GM18951 (cell line): Measurements from ENCODE around the gene FAM110D.
A peak's percentile ranks its signal among the peaks of the same experiment; 100 is the strongest.

ENCODE experiments used
- POLR2A ChIP-seq: IDR thresholded peaks from 4 replicates; pipeline ENCODE4 v1.6.1; 2011; ENCODE audit warnings: mild to moderate bottlenecking; ENCODE audit not compliant: insufficient read length, insufficient read depth; ENCODE audit errors: extremely low read depth
- in situ Hi-C: fragments of 300-500 bp; cut with MboI; formaldehyde crosslinking; loops from one replicate; pipeline ENCODE4 v1.12.0; 2022; ENCODE audit warnings: low sequenced_read_pairs, mixed read lengths, inconsistent platforms; ENCODE audit not compliant: unreplicated experiment

Gene FAM110D

DNA sequence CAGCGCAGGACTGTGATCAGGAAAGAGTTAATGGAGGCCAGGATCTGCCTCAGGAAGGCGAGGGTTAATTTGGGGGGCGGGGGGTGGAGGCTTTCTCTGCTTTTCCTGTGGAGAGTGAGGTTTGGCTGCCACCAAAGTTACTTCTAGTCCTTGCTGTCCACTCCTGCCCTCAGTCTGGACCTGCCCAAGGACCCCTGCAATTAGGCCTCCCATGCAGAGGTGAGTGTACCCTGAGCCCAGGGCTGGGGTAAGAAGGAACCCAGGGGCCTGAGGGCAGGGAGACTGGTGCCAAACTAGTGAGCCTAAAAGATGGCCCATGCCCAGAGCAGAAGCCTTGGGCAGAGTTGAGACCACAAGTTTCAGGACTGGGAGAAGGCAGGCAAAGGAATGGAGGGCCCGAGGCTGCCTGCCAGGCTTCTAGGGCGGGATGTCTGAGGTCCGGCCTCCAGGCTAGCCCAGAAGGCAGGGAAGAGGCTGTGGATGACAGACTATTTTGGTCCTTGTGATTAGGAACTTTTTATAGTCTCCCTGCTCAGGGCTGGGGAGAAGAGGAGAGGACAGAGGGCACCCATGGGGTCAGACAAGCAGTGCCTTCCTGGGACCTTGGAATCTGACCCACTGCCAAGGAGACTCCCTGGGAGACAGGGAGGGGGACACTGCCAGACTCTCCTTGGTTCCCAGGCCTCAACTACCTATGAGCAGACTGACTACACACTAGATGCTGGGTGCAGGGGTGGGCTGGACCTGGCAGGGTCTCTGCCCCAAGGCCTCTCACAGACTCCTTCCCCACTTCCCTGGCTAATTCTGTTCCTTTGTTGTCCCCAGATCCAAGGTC, at the start of gene FAM110D:
TSS of gene FAM110D (plus strand) at position 172 of the 835 bp plus-strand sequence. CDS start 2,213 bp downstream, outside the sequence.
- in situ Hi-C loops, result no loop called here
- no peak for TF ChIP-seq POLR2A

- no peak for TF ChIP-seq POLR2A
- in situ Hi-C loops, result loop anchor here (5.0 kb wide), 1 partner anchor 38 kb away; no protein-coding TSS in a partner anchor
These were observed 49.4 kb upstream of the FAM110D start for GRCh38 chr1:26109229-26110164.

DNA sequence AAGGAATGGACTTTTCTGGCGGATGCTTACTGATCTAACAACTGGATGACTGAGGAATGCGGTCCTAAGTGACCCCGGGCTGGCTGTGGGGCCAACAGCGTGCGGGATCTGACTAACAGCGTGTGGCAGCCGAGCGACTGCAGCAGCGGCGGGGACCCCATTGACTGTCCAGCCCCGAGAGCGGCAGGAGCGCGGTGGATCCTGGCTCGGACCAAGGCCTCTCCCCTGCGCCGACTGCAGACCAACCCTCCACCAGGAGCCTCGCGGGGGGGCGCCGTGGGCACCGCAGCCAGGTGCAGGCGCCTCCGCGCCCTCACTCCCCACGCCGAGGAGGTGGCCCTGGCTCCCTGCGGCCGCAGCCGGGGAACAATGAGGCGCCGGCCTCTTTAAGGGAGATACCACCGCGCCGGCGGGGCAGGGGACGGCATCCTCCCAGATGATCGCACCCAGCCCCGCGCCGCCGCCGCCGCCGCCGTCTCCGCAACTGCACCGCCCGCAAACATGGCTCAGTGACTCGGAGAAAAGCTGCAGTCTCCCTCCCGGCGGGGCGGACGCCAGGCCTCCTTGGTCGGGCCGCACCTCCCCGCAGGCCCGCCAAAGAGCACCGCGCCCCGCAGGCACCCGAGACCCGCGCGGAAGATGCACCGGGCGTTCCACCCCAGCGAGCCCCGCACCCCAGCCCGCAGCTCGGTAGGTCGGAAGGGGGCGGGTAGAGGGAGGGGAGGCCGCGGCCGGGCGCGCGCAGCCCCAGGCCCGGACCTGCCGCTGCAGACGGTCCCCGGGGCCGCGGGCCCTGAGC, 47.9 kb upstream of the FAM110D start:
- in situ Hi-C loops, result no loop called here
- TF ChIP-seq POLR2A, result peak; percentile 61

DNA sequence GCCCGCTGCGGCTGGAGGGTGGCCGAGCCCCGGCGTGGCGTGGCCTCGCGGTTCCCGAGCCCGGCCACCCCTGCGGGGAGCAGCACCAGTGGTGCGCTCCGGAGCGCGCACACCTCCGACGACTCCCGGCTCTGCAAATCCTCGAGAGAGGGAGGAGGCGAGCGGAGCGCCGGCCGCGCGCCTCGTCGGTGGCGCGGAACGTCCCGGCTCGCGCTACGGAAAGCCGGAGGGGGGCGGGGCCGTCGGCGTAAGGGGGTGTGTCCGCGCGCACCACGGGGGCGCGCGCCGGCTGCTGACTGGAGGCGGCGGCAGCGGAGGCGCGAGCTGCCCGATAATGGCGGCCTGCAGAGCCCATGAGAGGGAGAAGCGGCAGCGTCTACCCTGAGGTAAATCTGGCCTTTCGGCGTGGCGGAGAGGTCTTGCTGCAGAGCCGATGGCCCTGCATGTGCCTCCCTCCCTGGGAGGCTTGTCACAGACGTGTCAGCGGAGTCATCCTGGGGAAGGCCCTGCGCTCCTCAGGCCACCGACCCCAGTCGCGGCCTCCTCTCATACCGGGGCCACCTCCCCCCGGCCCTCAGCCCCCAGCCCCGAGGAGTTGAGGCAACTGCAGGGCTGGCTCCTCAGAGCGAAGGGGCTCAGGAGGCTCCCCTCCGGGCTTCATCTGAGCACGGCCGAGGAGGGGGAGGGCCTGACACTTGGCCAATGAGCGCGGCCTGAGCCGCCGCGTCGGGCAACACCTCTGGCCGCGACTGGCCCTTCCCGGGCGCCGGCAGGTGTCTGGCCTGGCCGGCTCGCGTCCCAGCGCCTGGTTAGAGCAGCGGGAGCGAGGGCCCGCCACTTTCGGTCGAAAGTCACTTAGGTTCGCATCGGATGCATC, 47.1 kb upstream of the FAM110D start, which contains the start of gene PDIK1L:
TSS of gene PDIK1L (plus strand) at position 295 of the 877 bp plus-strand sequence. CDS start 2,485 bp downstream, outside the sequence.
- TF ChIP-seq POLR2A, result peak; percentile 67
- in situ Hi-C loops, result no loop called here

DNA sequence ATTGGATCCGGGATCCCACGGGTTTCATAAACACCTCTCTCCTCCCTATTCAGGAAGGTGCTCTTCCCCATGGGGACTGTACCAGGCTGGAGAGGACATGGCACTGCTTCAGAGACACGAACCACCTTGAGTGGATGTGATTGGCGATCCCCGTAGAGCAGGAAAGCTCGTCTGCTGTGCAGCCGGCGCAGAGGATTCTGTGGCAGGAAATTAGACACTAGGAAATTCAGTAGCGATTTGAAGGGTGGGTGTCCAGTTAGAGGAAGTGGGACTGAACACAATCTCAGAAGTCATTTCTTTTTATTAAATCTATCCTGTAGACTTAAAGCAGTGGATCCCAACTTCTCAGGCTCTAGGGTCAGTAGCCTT, 46.5 kb upstream of the FAM110D start:
- TF ChIP-seq POLR2A, result peak; percentile 35

DNA sequence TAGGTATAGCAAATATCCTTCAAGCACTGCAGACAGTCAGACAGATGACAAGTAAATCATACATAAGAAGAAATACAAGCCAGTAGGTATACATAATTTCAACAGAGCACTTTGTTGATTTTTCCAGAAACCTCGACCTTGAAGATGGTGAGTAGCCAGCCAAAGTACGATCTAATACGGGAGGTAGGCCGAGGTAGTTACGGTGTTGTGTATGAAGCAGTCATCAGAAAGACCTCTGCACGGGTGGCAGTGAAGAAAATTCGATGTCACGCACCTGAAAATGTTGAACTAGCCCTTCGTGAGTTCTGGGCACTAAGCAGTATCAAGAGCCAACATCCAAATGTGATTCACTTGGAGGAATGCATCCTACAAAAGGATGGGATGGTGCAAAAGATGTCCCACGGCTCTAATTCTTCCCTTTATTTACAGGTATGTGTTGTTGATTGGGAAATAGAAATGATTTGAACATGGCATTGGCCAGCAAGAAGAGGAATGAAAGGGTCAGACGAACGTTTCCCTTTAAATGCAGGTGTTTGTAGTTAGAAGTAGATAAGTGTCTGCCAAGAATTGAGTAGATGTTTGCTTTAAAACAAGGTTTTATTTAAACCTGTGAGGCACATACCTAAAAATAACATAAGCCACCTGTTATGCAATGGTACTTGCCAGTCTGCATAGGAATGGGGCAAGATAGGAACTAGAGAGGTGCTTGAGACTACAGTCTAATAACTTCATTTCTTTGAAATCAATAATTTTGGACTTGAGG, 44.5 kb upstream of the FAM110D start:
- in situ Hi-C loops, result no loop called here
- TF ChIP-seq POLR2A, result no peak

More for the DNA sequence above, 46.5 kb upstream of the FAM110D start:
- in situ Hi-C loops, result no loop called here

GRCh38 chr1:26119892-26120608, 38.8 kb upstream of the FAM110D start:
- in situ Hi-C loops, result no loop called here
- TF ChIP-seq POLR2A, result no peak

GRCh38 chr1:26121854-26122773, 36.8 kb upstream of the FAM110D start:
- in situ Hi-C loops, result no loop called here
- TF ChIP-seq POLR2A, result no peak

DNA sequence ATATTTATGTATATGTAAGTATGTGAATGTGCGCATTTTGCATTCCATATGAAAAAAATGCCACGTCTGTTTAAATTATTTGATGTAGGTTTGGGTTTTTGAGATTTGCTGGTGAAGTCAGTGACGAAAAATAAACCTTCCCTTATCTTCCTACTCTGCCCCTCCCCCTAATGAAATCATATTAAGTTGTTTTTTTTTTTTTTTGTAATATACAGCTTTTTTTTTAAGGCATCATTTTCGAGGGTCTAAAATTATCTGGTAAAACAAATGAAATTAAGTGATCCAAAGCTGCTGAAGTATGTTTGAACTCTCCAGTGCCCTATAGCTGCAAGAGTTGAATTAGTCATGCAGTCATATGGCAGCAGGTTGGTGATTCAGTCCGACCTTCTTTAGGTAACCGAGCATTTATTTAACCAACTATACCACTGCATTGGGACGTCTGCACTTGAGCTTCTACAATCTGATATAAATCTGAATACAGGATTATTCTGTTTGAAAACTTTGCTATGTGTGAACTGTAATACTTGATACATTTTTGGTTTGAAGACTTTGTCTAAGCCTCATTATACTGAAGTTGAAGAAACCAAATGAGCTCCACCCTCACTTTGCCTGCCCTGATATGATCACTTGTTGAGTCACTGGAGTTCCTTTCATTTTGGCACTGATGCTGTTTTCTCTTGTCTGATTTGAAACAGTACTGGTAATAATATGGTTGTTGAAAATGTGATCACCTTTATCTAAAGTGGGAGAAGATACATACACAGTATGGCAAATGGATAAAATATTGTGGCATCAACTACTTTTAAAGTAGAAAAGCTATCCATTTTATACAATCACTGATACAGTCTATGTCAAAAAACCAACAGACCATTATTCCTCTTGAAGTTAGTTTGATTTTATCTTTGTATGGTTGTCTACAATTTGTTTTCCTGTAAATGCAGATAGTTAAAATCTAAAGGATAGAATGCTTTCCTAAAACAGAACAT, 35.6 kb upstream of the FAM110D start:
- no peak for TF ChIP-seq POLR2A

More for the DNA sequence above, 35.6 kb upstream of the FAM110D start:
- in situ Hi-C loops, result no loop called here
